GM12873 (cell line): ENCODE results near the gene ANKRD13D.

Source experiments
- CTCF ChIP-seq: IDR thresholded peaks from 2 replicates; pipeline ENCODE4 v1.5.1; 2012; ENCODE audit warnings: low read depth, mild to moderate bottlenecking, moderate library complexity, low read length, control low read depth; ENCODE audit not compliant: insufficient read depth; ENCODE audit errors: missing control alignments

The ANKRD13D gene

GRCh38 chr11:67279589-67280340 is 9.3 kb upstream of the ANKRD13D start:
- TF ChIP-seq CTCF: no peak

- TF ChIP-seq CTCF: no peak
Measured at GRCh38 chr11:67280341-67280787, 8.7 kb upstream of the ANKRD13D start.

DNA sequence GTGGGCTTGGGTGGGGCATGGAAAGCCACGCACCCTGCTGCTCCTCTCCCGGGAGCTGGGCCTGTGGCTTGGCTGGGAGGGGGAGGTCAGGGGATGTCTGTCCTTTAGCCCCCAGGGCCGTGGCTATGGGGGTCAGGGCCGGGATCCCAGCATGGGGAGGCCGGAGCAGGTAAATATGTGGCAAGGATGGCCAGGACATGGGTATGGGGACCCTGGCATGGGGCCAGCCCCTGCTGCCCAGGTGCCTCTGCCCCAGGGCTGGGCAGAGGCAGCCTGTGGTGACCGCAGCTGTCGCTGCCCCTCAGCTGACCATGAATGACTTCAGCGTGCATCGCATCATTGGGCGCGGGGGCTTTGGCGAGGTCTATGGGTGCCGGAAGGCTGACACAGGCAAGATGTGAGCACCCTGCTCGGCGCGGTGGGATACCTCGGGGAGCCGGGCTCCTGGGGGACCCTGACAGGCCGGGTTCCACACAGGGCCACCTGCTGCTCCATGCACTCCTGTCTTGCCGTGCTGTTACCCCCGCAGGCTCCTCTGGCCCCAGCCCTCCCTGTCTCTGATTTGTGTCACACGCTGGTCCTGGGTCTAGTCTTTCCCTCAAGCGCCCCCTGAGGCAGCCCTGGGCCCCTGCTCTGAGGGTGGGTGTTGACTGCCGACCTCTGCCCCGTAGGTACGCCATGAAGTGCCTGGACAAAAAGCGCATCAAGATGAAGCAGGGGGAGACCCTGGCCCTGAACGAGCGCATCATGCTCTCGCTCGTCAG is 8.1 kb upstream of the ANKRD13D start:
- no peak for TF ChIP-seq CTCF

DNA sequence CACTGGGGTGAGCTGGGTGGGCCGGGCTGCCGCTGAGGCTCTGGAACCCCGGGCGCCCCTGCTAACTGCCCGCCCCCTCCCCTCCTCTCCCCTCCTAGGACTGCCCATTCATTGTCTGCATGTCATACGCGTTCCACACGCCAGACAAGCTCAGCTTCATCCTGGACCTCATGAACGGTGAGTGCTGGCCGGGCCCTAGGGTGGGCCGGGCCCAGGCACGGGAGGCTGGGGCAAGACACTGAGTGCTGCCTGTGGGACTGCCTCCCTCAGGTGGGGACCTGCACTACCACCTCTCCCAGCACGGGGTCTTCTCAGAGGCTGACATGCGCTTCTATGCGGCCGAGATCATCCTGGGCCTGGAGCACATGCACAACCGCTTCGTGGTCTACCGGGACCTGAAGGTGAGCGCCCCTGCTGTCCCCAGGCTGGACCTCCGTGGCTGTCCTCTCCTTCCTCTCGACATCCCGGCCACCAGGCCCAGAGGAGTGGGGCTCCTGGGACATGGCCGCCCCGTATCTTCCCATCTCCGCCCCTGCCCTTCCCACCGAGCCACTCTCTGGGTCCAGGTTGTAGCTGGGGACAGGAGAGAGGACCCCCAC is 7.5 kb upstream of the ANKRD13D start:
- no peak for TF ChIP-seq CTCF

DNA sequence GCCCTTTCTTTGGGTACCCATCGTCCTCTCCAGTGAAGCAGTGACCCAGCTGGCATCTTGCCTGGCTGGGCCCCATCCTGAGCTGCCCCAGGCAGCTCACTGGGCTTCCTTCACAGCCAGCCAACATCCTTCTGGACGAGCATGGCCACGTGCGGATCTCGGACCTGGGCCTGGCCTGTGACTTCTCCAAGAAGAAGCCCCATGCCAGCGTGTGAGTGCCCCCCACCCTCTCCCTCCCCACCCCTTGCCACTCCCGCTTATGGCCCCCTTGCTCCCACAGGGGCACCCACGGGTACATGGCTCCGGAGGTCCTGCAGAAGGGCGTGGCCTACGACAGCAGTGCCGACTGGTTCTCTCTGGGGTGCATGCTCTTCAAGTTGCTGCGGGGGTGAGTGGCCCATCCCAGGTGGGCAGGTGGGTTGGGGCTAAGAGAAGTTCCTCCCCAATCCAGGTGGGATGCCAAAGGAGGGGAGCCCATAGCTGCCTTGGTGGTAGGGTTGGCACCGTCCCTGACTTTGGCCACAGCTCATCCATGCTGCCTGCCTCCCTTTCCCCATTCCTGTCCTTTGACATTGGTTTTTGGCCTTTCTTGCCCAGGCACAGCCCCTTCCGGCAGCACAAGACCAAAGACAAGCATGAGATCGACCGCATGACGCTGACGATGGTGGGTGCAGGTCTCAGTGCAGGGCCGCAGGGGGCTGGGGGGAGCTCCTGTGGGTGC is 6.8 kb upstream of the ANKRD13D start:
- no peak for TF ChIP-seq CTCF

GRCh38 chr11:67282876-67283371 is 6.2 kb upstream of the ANKRD13D start:
- no peak for TF ChIP-seq CTCF
